ENCODE measurements around the gene COX14.

- TF ChIP-seq EZH2 (IDR thresholded peaks at IDR 0.05) (no peak), POLR2AphosphoS5 (IDR thresholded peaks at IDR 0.05; ENCODE audit: borderline replicate concordance, low read depth, low read length) (no peak)
These were observed 38.8 kb upstream of the COX14 start for GRCh38 chr12:50073206-50073605.
